Trophoblast cell (in vitro differentiated cells and primary cell): ENCODE results near the gene ARHGAP45.
A peak's percentile ranks its signal among the peaks of the same experiment; 100 is the strongest.

Source experiments
- DNase-seq, 2 donors: peaks; one replicate each; pipeline ENCODE4 v3.0.0-alpha.2; 2016
- H2AFZ ChIP-seq: 2 replicates; pipeline ENCODE4 v1.6.1; 2013; ENCODE audit warnings: low read length, moderate library complexity, mild to moderate bottlenecking; ENCODE audit not compliant: insufficient read depth, poor library complexity
- H2AK5ac ChIP-seq: 2 replicates; pipeline ENCODE4 v1.6.1; 2013; ENCODE audit warnings: mild to moderate bottlenecking, low read length
- H2BK120ac ChIP-seq: 2 replicates; pipeline ENCODE4 v1.6.1; 2013; ENCODE audit warnings: low read length, mild to moderate bottlenecking, moderate library complexity; ENCODE audit not compliant: insufficient read depth, poor library complexity
- H2BK12ac ChIP-seq: 2 replicates; pipeline ENCODE4 v1.6.1; 2013; ENCODE audit warnings: mild to moderate bottlenecking, low read length, moderate library complexity
- H2BK5ac ChIP-seq: 2 replicates; pipeline ENCODE4 v1.6.1; 2013; ENCODE audit warnings: low read length, low read depth, moderate library complexity, mild to moderate bottlenecking; ENCODE audit not compliant: poor library complexity
- H3K14ac ChIP-seq: 2 replicates; pipeline ENCODE4 v1.6.1; 2013; ENCODE audit warnings: mild to moderate bottlenecking, low read length
- H3K18ac ChIP-seq: 2 replicates; pipeline ENCODE4 v1.6.1; 2013; ENCODE audit warnings: mild to moderate bottlenecking, low read length
- H3K23ac ChIP-seq: 2 replicates; pipeline ENCODE4 v1.6.1; 2013; ENCODE audit warnings: low read length
- H3K27ac ChIP-seq: 2 replicates; pipeline ENCODE4 v1.5.1; 2013; ENCODE audit warnings: low read depth, mild to moderate bottlenecking, inconsistent platforms, low read length, moderate library complexity
- H3K27me3 ChIP-seq: 2 replicates; pipeline ENCODE4 v1.6.1; 2013; ENCODE audit warnings: inconsistent platforms, mild to moderate bottlenecking, low read length, moderate library complexity; ENCODE audit not compliant: insufficient read depth
- H3K36me3 ChIP-seq, 2 experiments: 1 replicate in 1 of 2; 2 replicates in 1 of 2; pipeline ENCODE4 v1.6.1; 2013; ENCODE audit warnings: low read length in 2 of 2, mild to moderate bottlenecking in 2 of 2, moderate library complexity in 1 of 2; ENCODE audit not compliant: insufficient read depth in 2 of 2, control insufficient read depth in 1 of 2
- H3K4ac ChIP-seq: 2 replicates; pipeline ENCODE4 v1.6.1; 2013; ENCODE audit warnings: low read depth, mild to moderate bottlenecking, low read length, moderate library complexity
- H3K4me1 ChIP-seq, 2 experiments: 1 replicate in 1 of 2; 2 replicates in 1 of 2; pipeline ENCODE4 v1.6.1; 2013; ENCODE audit warnings: low read length in 2 of 2, mild to moderate bottlenecking in 2 of 2, moderate library complexity in 1 of 2; ENCODE audit not compliant: insufficient read depth in 2 of 2, control insufficient read depth in 1 of 2
- H3K4me2 ChIP-seq: 2 replicates; pipeline ENCODE4 v1.6.1; 2013; ENCODE audit warnings: inconsistent platforms, mild to moderate bottlenecking, low read length, moderate library complexity
- H3K4me3 ChIP-seq: 2 replicates; pipeline ENCODE4 v1.5.1; 2013; ENCODE audit warnings: mild to moderate bottlenecking, low read depth, low read length, inconsistent platforms
- H3K79me1 ChIP-seq: one replicate; pipeline ENCODE4 v1.6.1; 2013; ENCODE audit warnings: low read length
- H3K79me2 ChIP-seq: 2 replicates; pipeline ENCODE4 v1.6.1; 2013; ENCODE audit warnings: low read length, mild to moderate bottlenecking; ENCODE audit not compliant: control insufficient read depth, insufficient read depth, poor library complexity
- H3K9ac ChIP-seq: 2 replicates; pipeline ENCODE4 v1.6.1; 2013; ENCODE audit warnings: mild to moderate bottlenecking, low read length
- H3K9me3 ChIP-seq: 2 replicates; pipeline ENCODE4 v1.6.1; 2013; ENCODE audit warnings: low read depth, mild to moderate bottlenecking, control low read depth, inconsistent platforms, low read length; ENCODE audit not compliant: insufficient read depth
- H4K12ac ChIP-seq: 2 replicates; pipeline ENCODE4 v1.6.1; 2013; ENCODE audit warnings: low read depth, mild to moderate bottlenecking, low read length, moderate library complexity
- H4K8ac ChIP-seq: 2 replicates; pipeline ENCODE4 v1.6.1; 2013; ENCODE audit warnings: low read depth, mild to moderate bottlenecking, low read length, moderate library complexity
- H4K91ac ChIP-seq: one replicate; pipeline ENCODE4 v1.6.1; 2013; ENCODE audit warnings: low read depth, mild to moderate bottlenecking, low read length, moderate library complexity
- WGBS: extraction: QIAGEN DNeasy Blood & Tissue Kit; methylation state at CpG from one replicate; pipeline ENCODE4 v1.1.7; 2013; ENCODE audit warnings: missing lambda C conversion rate; ENCODE audit not compliant: insufficient read length, insufficient coverage; ENCODE audit errors: extremely low coverage; 5-methylcytosine and 5-hydroxymethylcytosine counted together

ARHGAP45 gene

GRCh38 chr19:1038978-1039645 lies 27.9 kb upstream of the ARHGAP45 start:
- Histone ChIP-seq H3K27ac (peak overlapping the region; percentile 28), H3K18ac (no peak overlapping the region), H4K91ac (no peak overlapping the region), H2BK120ac (no peak overlapping the region), H3K4me1 (peaks cover 3 to 8% of the 10 kb centered on the region in 2 experiments), H2BK12ac (no peak overlapping the region), H3K9me3 (no peaks in the 10 kb centered on the region), H2BK5ac (no peak overlapping the region), H3K79me1 (no peaks in the 10 kb centered on the region), H3K9ac (no peak overlapping the region), H2AFZ (no peak overlapping the region), H3K36me3 (peaks cover 41 to 44% of the 10 kb centered on the region in 2 experiments), H2AK5ac (no peak overlapping the region), H3K14ac (no peak overlapping the region), H3K23ac (no peak overlapping the region), H4K12ac (peak overlapping the region; percentile 2), H3K4me3 (no peak overlapping the region), H3K4ac (no peak overlapping the region), H4K8ac (no peak overlapping the region), H3K27me3 (no peaks in the 10 kb centered on the region), H3K79me2 (no peaks in the 10 kb centered on the region), H3K4me2 (peak overlapping the region; percentile 49)
- DNase-seq: peak in 1 of 2 donors; percentile 40
- no CpG with 5 or more reads among the region's 22 CpGs for WGBS

GRCh38 chr19:1039646-1040475 lies 27.1 kb upstream of the ARHGAP45 start, which contains the start of gene ABCA7:
ABCA7 (plus strand) TSS chr19:1040107; CDS start chr19:1041362, 1,255 bp downstream.
- Histone ChIP-seq H3K18ac (peak within 1 kb of the TSS; percentile 7), H3K9ac (peak within 1 kb of the TSS; percentile 70), H3K4me2 (peak within 1 kb of the TSS; percentile 63), H3K27me3 (no peaks in the 10 kb centered on the region), H3K79me1 (no peaks in the 10 kb centered on the region), H2BK12ac (no peak within 1 kb of the TSS), H2AFZ (peak within 1 kb of the TSS; percentile 23), H4K8ac (peak within 1 kb of the TSS; percentile 31), H3K36me3 (peaks cover 43 to 48% of the 10 kb centered on the region in 2 experiments), H3K4me3 (peak within 1 kb of the TSS; percentile 72), H3K4me1 (peaks cover 3 to 8% of the 10 kb centered on the region in 2 experiments), H3K9me3 (no peaks in the 10 kb centered on the region), H3K27ac (peak within 1 kb of the TSS; percentile 33), H4K91ac (peak within 1 kb of the TSS; percentile 9), H3K14ac (peak within 1 kb of the TSS; percentile 25), H2AK5ac (no peak within 1 kb of the TSS), H4K12ac (peak within 1 kb of the TSS; percentile 2), H2BK5ac (no peak within 1 kb of the TSS), H3K23ac (no peak within 1 kb of the TSS), H3K4ac (no peak within 1 kb of the TSS), H2BK120ac (no peak within 1 kb of the TSS), H3K79me2 (no peaks in the 10 kb centered on the region)
- no CpG with 5 or more reads among the region's 56 CpGs for WGBS
- peak; percentile 99 to 100 for DNase-seq

DNA sequence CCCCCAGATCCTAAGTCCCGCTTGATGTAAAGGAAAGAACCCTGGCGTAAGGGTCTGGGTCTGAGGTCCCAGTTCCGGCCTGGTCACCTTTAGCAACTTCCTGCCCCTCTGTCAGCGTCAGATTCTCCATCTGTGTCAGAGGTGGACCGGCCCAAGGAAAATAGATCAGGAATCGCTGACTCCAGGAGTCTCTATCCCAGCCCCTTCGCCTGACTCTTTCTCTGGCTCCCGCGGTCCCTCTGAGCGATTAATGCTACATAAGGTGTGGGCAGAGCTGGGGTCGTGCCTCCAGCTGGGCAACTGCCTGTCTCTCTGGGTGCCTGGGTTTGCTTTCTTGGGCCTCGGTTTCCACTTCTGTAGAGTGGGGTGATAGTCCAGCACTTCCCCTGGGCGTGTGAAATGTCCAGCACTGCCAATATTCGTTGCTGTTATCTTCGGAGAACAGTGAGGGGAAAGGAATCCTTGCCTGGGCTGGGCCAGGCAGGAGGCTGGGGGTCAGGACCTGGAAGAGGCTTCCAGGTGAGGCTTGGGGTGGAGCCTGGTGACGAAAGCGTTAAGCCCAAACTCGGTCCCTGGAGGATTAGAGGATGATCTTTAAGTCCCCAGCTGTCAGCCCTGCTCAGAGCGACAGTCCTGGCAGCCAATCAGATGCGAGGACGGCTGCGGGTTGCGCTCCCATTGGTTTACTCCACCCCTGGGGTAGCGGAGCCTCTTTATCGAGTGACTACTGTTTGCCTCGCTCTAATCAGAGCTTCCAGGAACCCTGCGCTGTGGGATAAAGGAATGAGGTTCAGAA lies 26.3 kb upstream of the ARHGAP45 start:
- DNase-seq: peak; percentile 89 to 94
- no peaks in the 10 kb centered on the region for H3K27me3 ChIP-seq
- peaks cover 3 to 8% of the 10 kb centered on the region in 2 experiments for H3K4me1 ChIP-seq
- H2BK12ac ChIP-seq: no peak overlapping the region
- no CpG with 5 or more reads among the region's 27 CpGs for WGBS
- H2BK5ac ChIP-seq: no peak overlapping the region
- H2AK5ac ChIP-seq: no peak overlapping the region
- peak overlapping the region; percentile 63 for H3K4me2 ChIP-seq
- no peaks in the 10 kb centered on the region for H3K79me1 ChIP-seq
- H4K12ac ChIP-seq: no peak overlapping the region
- no peak overlapping the region for H3K14ac ChIP-seq
- no peak overlapping the region for H3K23ac ChIP-seq
- no peaks in the 10 kb centered on the region for H3K79me2 ChIP-seq
- H2AFZ ChIP-seq: no peak overlapping the region
- H2BK120ac ChIP-seq: no peak overlapping the region
- H3K36me3 ChIP-seq: peaks cover 40 to 43% of the 10 kb centered on the region in 2 experiments
- H4K8ac ChIP-seq: no peak overlapping the region
- no peaks in the 10 kb centered on the region for H3K9me3 ChIP-seq
- peak overlapping the region; percentile 6 for H3K9ac ChIP-seq
- peak overlapping the region; percentile 33 for H3K27ac ChIP-seq
- H3K4me3 ChIP-seq: no peak overlapping the region
- H3K4ac ChIP-seq: no peak overlapping the region
- H3K18ac ChIP-seq: peak overlapping the region; percentile 7
- H4K91ac ChIP-seq: peak overlapping the region; percentile 9

- H3K18ac ChIP-seq: no peak overlapping the region
- WGBS: no CpG with 5 or more reads among the region's 26 CpGs
Observed at GRCh38 chr19:1041272-1041834, 25.6 kb upstream of the ARHGAP45 start.

More at GRCh38 chr19:1041272-1041834, 25.6 kb upstream of the ARHGAP45 start:
- Histone ChIP-seq H2BK120ac (no peak overlapping the region), H2AFZ (no peak overlapping the region), H3K36me3 (peaks cover 36 to 39% of the 10 kb centered on the region in 2 experiments), H3K79me2 (no peaks in the 10 kb centered on the region), H3K27me3 (no peaks in the 10 kb centered on the region), H2AK5ac (no peak overlapping the region), H3K79me1 (no peaks in the 10 kb centered on the region), H4K91ac (no peak overlapping the region), H2BK12ac (no peak overlapping the region), H3K9ac (no peak overlapping the region), H3K4me2 (peak overlapping the region; percentile 63), H3K23ac (no peak overlapping the region), H3K9me3 (peaks cover 3% of the 10 kb centered on the region), H3K4ac (no peak overlapping the region), H3K27ac (no peak overlapping the region), H3K4me1 (peaks cover 3 to 8% of the 10 kb centered on the region in 2 experiments), H3K4me3 (no peak overlapping the region), H4K8ac (no peak overlapping the region), H3K14ac (no peak overlapping the region), H4K12ac (no peak overlapping the region), H2BK5ac (no peak overlapping the region)
- no peak for DNase-seq
